PC-3 (cell line): ENCODE measurements around the gene TBC1D24. TPM values are rescaled to one million over a fixed set of nuclear protein-coding genes. Genes with fewer than 3 reads are reported as not detected.

ENCODE experiments used
- ATAC-seq: fragments of 200-7000 bp; cut with Tn5 transposase; 2 replicates; pipeline ENCODE4 v1.9.1; 2020; ENCODE audit warnings: mild to moderate bottlenecking, moderate library complexity
- BruUV-seq: library from RNA; stranded (reverse); fragments of 400-500 nt; replicated peaks from 2 replicates; lab custom pipeline; 2021; lab: Mats Ljungman, UMichigan
- CTCF ChIA-PET: fragments of 300-600 bp; sonication (Branson Sonifier 250); formaldehyde crosslinking; loops from one replicate; lab custom pipeline; 2022; ENCODE audit warnings: antibody characterized with exemption; lab: Charles Lee
- POLR2A ChIA-PET: fragments of 300-600 bp; sonication (Branson Sonifier 250); formaldehyde crosslinking; loops from one replicate; lab custom pipeline; 2022; ENCODE audit warnings: antibody characterized with exemption; ENCODE audit not compliant: unreplicated experiment; lab: Charles Lee
- DNase-seq: peaks from one replicate; pipeline ENCODE4 v3.0.0-alpha.2; 2015
- H2AFZ ChIP-seq: fragments of 300-600 bp; sonication (generic); 2 replicates; pipeline ENCODE4 v1.6.0; 2016; ENCODE audit warnings: antibody characterized with exemption, low read length
- H3F3A ChIP-seq: fragments of 300-600 bp; sonication (generic); one replicate; pipeline ENCODE4 v1.6.0; 2017; ENCODE audit warnings: antibody characterized with exemption, low read length, control low read depth, mild to moderate bottlenecking; ENCODE audit not compliant: unreplicated experiment
- H3K27ac ChIP-seq: fragments of 300-600 bp; sonication (generic); 2 replicates; pipeline ENCODE4 v1.5.1; 2016; ENCODE audit warnings: mild to moderate bottlenecking, low read length
- H3K27me3 ChIP-seq: fragments of 300-600 bp; sonication (generic); 2 replicates; pipeline ENCODE4 v1.6.1; 2016; ENCODE audit warnings: low read length, mixed read lengths
- H3K36me3 ChIP-seq: fragments of 300-600 bp; sonication (generic); 2 replicates; pipeline ENCODE4 v1.6.1; 2016; ENCODE audit warnings: low read depth, mixed run types, low read length, mixed read lengths
- H3K4me1 ChIP-seq: fragments of 300-600 bp; sonication (generic); 2 replicates; pipeline ENCODE4 v1.5.1; 2016; ENCODE audit warnings: low read length; ENCODE audit not compliant: insufficient read depth
- H3K4me2 ChIP-seq: fragments of 300-600 bp; sonication (generic); 2 replicates; pipeline ENCODE4 v1.6.0; 2016; ENCODE audit warnings: low read length
- H3K4me3 ChIP-seq: fragments of 300-600 bp; sonication (generic); 2 replicates; pipeline ENCODE4 v1.5.1; 2016; ENCODE audit warnings: mild to moderate bottlenecking, low read length, mixed read lengths
- H3K79me2 ChIP-seq: fragments of 300-600 bp; sonication (generic); 2 replicates; pipeline ENCODE4 v1.6.1; 2017; ENCODE audit warnings: low read length, mixed read lengths
- H3K9ac ChIP-seq: fragments of 300-600 bp; sonication (generic); 2 replicates; pipeline ENCODE4 v1.6.0; 2016; ENCODE audit warnings: mild to moderate bottlenecking, low read length
- H3K9me2 ChIP-seq: fragments of 300-600 bp; sonication (generic); replicated peaks from 2 replicates; pipeline ENCODE4 v1.6.1; 2016; ENCODE audit warnings: mixed run types, low read length, mixed read lengths
- H3K9me3 ChIP-seq: fragments of 300-600 bp; sonication (generic); 2 replicates; pipeline ENCODE4 v1.6.1; 2016; ENCODE audit warnings: low read length, mixed read lengths
- H4K20me1 ChIP-seq: fragments of 300-600 bp; sonication (generic); 2 replicates; pipeline ENCODE4 v1.6.1; 2016; ENCODE audit warnings: low read length, mixed read lengths
- EZH2 ChIP-seq: fragments of 300-600 bp; sonication (generic); IDR thresholded peaks from one replicate; pipeline ENCODE4 v1.6.1; 2017; ENCODE audit warnings: antibody characterized with exemption, mild to moderate bottlenecking, low read length; ENCODE audit not compliant: unreplicated experiment
- EZH2phosphoT487 ChIP-seq: fragments of 300-600 bp; sonication (generic); IDR thresholded peaks from 2 replicates; pipeline ENCODE4 v1.6.1; 2018; ENCODE audit warnings: mild to moderate bottlenecking, antibody characterized with exemption, low read length, borderline replicate concordance
- intact Hi-C: fragments of 100-400 bp; cut with micrococcal nuclease; formaldehyde crosslinking; loops from 2 replicates; pipeline ENCODE4 v1.9.0; 2023
- total RNA-seq: library from RNA; depleted of rRNA; stranded (reverse); fragments of >200 nt; gene quantifications from 2 replicates; pipeline ENCODE4 v1.2.3, GENCODE V29; 2014
- TF ChIP-seq, protein P1 (sequence below): fragments of 300-600 bp; sonication (generic); conservative IDR thresholded peaks from 2 replicates; pipeline ENCODE4 v1.5.1; 2017; ENCODE audit warnings: antibody characterized with exemption, low read depth, mild to moderate bottlenecking, low read length

TBC1D24 gene
- total RNA-seq, 1 experiment from 2014 or later = 15.2 TPM

GRCh38 chr16:2476345-2476720 lies 1.4 kb downstream of the TBC1D24 start:
- Histone ChIP-seq H3K4me1 (no peaks in the 10 kb centered on the region; the same call in 1 of the 2 replicates), H3K9me2 (no peaks in the 10 kb centered on the region), H4K20me1 (no peaks in the 10 kb centered on the region), H3F3A (no peaks in the 10 kb centered on the region), H3K4me2 (peak overlapping the region; percentile 89), H3K9me3 (no peaks in the 10 kb centered on the region), H3K79me2 (peaks cover 33% of the 10 kb centered on the region), H3K27ac (no peak overlapping the region), H3K4me3 (peak overlapping the region; percentile 69), H3K27me3 (no peaks in the 10 kb centered on the region), H3K9ac (no peak overlapping the region), H2AFZ (no peak overlapping the region), H3K36me3 (no peaks in the 10 kb centered on the region)
- BruUV-seq = no TSS peak
- DNase-seq (no peak), ATAC-seq (no peak)
- intact Hi-C loops = no loop called here
- TF ChIP-seq EZH2 (no peak), EZH2phosphoT487 (no peak)
- TF ChIP-seq, protein P1, sequence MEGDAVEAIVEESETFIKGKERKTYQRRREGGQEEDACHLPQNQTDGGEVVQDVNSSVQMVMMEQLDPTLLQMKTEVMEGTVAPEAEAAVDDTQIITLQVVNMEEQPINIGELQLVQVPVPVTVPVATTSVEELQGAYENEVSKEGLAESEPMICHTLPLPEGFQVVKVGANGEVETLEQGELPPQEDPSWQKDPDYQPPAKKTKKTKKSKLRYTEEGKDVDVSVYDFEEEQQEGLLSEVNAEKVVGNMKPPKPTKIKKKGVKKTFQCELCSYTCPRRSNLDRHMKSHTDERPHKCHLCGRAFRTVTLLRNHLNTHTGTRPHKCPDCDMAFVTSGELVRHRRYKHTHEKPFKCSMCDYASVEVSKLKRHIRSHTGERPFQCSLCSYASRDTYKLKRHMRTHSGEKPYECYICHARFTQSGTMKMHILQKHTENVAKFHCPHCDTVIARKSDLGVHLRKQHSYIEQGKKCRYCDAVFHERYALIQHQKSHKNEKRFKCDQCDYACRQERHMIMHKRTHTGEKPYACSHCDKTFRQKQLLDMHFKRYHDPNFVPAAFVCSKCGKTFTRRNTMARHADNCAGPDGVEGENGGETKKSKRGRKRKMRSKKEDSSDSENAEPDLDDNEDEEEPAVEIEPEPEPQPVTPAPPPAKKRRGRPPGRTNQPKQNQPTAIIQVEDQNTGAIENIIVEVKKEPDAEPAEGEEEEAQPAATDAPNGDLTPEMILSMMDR = no peak
- POLR2A ChIA-PET = no interaction called here
- CTCF ChIA-PET = no interaction called here

DNA sequence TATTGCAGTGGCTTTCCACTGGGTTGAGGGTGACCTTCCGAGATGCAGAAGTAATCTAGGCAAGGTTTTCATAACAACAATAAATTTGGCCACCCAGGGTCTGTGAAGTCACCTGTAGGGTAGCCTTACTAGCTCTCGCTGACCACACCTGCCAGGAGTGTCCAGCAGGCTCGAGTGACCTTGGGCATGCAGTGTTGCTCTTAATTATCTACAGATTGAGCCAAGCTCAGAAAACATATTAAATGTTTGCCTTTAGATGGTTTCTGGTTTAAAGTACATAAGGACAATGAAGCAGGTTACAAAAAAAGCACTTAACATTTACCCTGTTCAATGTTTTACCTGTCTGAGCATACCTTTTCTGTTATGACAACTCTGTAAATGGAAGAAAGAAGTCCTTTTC lies 1.8 kb downstream of the TBC1D24 start:
- H3K27ac ChIP-seq = no peak overlapping the region
- no peaks in the 10 kb centered on the region for H3K9me2 ChIP-seq
- peaks cover 33% of the 10 kb centered on the region for H3K79me2 ChIP-seq
- H4K20me1 ChIP-seq = no peaks in the 10 kb centered on the region
- intact Hi-C loops = no loop called here
- ATAC-seq = no peak
- TSS peak; percentile 43 for BruUV-seq
- no peaks in the 10 kb centered on the region for H3K27me3 ChIP-seq
- no peaks in the 10 kb centered on the region for H3K9me3 ChIP-seq
- no peak for TF ChIP-seq EZH2
- TF ChIP-seq, protein P1 = no peak
- no peak for TF ChIP-seq EZH2phosphoT487
- no peak overlapping the region for H2AFZ ChIP-seq
- POLR2A ChIA-PET = no interaction called here
- H3K9ac ChIP-seq = no peak overlapping the region
- H3K4me3 ChIP-seq = no peak overlapping the region
- no peak for DNase-seq
- H3K36me3 ChIP-seq = no peaks in the 10 kb centered on the region
- H3K4me1 ChIP-seq = no peaks in the 10 kb centered on the region; the same call in 1 of the 2 replicates
- H3K4me2 ChIP-seq = no peak overlapping the region
- CTCF ChIA-PET = no interaction called here
- H3F3A ChIP-seq = no peaks in the 10 kb centered on the region

DNA sequence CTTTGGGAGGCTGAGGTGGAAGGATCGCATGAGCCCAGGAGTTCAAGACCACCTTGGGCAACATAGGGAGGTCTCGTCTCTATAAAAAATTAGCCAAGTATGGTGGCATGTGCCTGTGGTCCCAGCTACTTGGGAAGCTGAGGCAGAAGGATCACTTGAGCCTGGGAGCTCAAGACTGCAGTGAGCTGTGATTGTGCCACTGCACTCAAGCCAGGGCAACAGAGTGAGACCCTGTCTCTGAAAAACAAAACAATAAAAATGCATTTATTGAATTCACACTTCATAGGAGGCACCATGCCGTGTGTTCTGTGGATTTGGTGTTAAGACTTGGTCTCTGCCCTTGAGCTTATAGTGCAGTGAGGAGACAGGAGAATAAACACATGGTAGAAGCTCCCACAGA lies 2.4 kb downstream of the TBC1D24 start:
- no peaks in the 10 kb centered on the region for H3K9me3 ChIP-seq
- H3F3A ChIP-seq = no peaks in the 10 kb centered on the region
- H3K4me1 ChIP-seq = no peaks in the 10 kb centered on the region; the same call in 1 of the 2 replicates
- POLR2A ChIA-PET = no interaction called here
- no peaks in the 10 kb centered on the region for H3K36me3 ChIP-seq
- H3K27me3 ChIP-seq = no peaks in the 10 kb centered on the region
- peaks cover 33% of the 10 kb centered on the region for H3K79me2 ChIP-seq
- DNase-seq = no peak
- no TSS peak for BruUV-seq
- no peak for ATAC-seq
- CTCF ChIA-PET = no interaction called here
- TF ChIP-seq EZH2 (no peak), EZH2phosphoT487 (no peak)
- TF ChIP-seq, protein P1 = no peak
- no peak overlapping the region for H3K9ac ChIP-seq
- no peaks in the 10 kb centered on the region for H4K20me1 ChIP-seq
- no peak overlapping the region for H3K27ac ChIP-seq
- no peak overlapping the region for H3K4me3 ChIP-seq
- intact Hi-C loops = no loop called here
- no peaks in the 10 kb centered on the region for H3K9me2 ChIP-seq
- no peak overlapping the region for H2AFZ ChIP-seq
- H3K4me2 ChIP-seq = no peak overlapping the region
